Effector memory CD4-positive, alpha-beta T cell (primary cell): ENCODE results near the gene KRTAP20-2.

ENCODE experiments used
- DNase-seq, 3 donors: peaks; one replicate each; pipeline ENCODE4 v3.0.0-alpha.2; 2020
- H3K27ac ChIP-seq: 2 replicates; pipeline ENCODE4 v1.7.0; 2013; ENCODE audit warnings: mild to moderate bottlenecking, low read length, moderate library complexity; ENCODE audit not compliant: insufficient read depth, poor library complexity, severe bottlenecking
- H3K27me3 ChIP-seq: replicated peaks from 2 replicates; pipeline ENCODE4 v1.7.0; 2013; ENCODE audit warnings: mild to moderate bottlenecking, low read length; ENCODE audit not compliant: insufficient read depth, control insufficient read depth, poor library complexity, severe bottlenecking
- H3K36me3 ChIP-seq: 2 replicates; pipeline ENCODE4 v1.7.0; 2013; ENCODE audit warnings: mild to moderate bottlenecking, low read length, moderate library complexity; ENCODE audit not compliant: control insufficient read depth, insufficient read depth
- H3K4me1 ChIP-seq: 2 replicates; pipeline ENCODE4 v1.7.0; 2013; ENCODE audit warnings: low read length, mild to moderate bottlenecking; ENCODE audit not compliant: control insufficient read depth, insufficient read depth, poor library complexity, severe bottlenecking
- H3K4me3 ChIP-seq: 2 replicates; pipeline ENCODE4 v1.7.0; 2013; ENCODE audit warnings: low read length, low read depth, mild to moderate bottlenecking; ENCODE audit not compliant: insufficient read depth, poor library complexity, severe bottlenecking
- H3K9me3 ChIP-seq: 2 replicates; pipeline ENCODE4 v1.7.0; 2013; ENCODE audit warnings: mild to moderate bottlenecking, low read length, moderate library complexity; ENCODE audit not compliant: control insufficient read depth

KRTAP20-2 gene

DNA sequence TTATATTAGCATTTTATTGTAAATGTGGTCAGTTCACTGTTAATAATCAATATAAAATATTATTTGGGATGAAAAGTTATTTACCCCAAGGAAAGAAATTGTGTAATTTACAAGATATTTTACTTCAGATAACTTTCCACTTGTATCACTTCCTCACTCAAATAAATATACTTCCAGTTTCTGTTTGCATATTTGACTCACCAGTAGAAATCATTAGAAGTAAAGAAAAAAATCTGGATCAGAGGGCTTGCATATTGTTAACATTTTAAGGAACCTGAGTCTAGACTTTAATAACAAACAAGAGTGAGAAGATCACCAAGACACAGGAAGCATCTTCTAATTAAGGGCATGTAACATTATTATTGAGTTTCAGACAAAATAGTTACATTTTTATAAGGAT is 14.9 kb upstream of the KRTAP20-2 start:
- H3K9me3 ChIP-seq = no peaks in the 10 kb centered on the region
- H3K27ac ChIP-seq = no peak overlapping the region
- no peak overlapping the region for H3K4me3 ChIP-seq
- no peaks in the 10 kb centered on the region for H3K27me3 ChIP-seq
- DNase-seq = no peak
- no peaks in the 10 kb centered on the region for H3K4me1 ChIP-seq
- no peaks in the 10 kb centered on the region for H3K36me3 ChIP-seq

DNA sequence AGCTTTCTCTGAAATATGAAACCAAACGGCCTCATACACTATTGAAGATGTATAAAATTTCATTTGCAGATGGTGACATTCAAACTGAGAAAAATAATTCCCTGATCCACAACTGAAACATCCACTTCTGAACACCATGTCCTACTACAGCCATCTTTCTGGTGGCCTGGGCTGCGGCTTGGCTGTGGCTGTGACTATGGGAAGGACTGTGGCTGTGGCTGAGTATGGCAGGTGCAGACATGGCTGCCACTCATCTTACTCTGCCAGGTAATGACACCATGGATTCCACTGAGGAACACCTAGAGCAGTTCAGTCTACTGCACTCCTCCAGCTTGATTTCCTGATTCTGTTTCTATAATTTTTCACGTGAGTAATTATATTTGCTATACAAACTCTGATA is 14.5 kb upstream of the KRTAP20-2 start, which contains the start of gene KRTAP20-4:
KRTAP20-4 (plus strand) TSS at position 106 of the 400 bp plus-strand sequence.
- no peak within 1 kb of the TSS for H3K27ac ChIP-seq
- H3K9me3 ChIP-seq = no peaks in the 10 kb centered on the region

DNA sequence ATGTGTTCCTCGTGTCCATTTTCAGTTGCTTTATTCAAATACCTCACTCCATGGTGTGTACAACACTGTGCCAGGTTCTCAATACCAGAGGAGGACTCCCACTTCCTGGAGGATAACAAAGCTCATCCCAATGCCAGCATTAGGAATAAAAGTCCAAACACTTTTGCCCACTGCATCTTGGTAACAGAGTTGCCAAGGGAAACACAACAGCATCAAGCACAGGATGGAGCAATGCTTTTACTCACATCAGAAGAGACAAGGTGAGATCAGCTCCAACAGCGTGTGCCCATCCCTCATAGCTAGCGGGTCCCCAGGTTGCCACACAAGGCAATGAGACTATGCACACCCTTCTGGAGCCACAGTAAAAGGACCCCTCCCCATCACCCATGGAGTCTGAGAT is 11.6 kb upstream of the KRTAP20-2 start:
- H3K4me1 ChIP-seq = no peaks in the 10 kb centered on the region
- no peaks in the 10 kb centered on the region for H3K9me3 ChIP-seq
- no peaks in the 10 kb centered on the region for H3K36me3 ChIP-seq
- no peak overlapping the region for H3K4me3 ChIP-seq
- H3K27ac ChIP-seq = no peak overlapping the region
- no peak for DNase-seq
- H3K27me3 ChIP-seq = no peaks in the 10 kb centered on the region

More for the DNA sequence above, 14.5 kb upstream of the KRTAP20-2 start, which contains the start of gene KRTAP20-4:
- Histone ChIP-seq H3K27me3 (no peaks in the 10 kb centered on the region), H3K4me3 (no peak within 1 kb of the TSS), H3K36me3 (no peaks in the 10 kb centered on the region), H3K4me1 (no peaks in the 10 kb centered on the region)
- no peak for DNase-seq

DNA sequence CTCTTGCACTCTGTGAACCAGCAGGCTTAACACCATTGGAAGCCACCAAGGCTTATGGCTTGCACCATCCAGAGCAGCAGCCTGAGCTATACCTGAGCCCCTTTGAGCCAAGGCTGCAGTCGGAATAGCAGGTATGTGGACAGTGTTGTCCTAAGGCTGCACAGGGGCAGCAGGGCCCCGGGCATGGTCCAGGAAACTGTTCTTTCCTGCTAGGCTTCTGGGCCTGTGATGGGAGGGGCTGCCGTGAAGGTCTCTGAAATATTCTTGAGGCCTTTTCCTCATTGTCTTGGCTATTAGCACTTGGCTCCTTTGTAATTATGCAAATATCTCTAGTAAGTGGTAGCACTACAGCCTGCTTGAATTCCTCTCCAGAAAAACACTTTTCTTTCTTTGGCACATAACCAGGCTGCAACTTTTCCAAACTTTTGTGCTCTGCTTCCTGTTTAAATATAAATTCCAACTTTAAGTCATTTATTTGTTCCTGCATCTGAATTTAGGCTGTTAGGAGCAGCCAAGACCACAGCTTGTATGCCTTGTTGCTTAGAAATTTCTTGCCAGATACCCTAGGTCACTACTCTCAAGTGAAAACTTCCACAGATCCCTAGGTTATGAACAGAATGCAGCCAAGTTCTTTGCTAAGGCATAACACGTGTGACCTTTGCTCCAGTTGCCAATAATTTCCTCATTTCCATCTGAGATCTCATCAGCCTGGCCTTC is 9.4 kb upstream of the KRTAP20-2 start:
- Histone ChIP-seq H3K27me3 (no peaks in the 10 kb centered on the region), H3K36me3 (no peaks in the 10 kb centered on the region), H3K9me3 (no peaks in the 10 kb centered on the region), H3K27ac (no peak overlapping the region), H3K4me1 (no peaks in the 10 kb centered on the region), H3K4me3 (no peak overlapping the region)
- no peak for DNase-seq

DNA sequence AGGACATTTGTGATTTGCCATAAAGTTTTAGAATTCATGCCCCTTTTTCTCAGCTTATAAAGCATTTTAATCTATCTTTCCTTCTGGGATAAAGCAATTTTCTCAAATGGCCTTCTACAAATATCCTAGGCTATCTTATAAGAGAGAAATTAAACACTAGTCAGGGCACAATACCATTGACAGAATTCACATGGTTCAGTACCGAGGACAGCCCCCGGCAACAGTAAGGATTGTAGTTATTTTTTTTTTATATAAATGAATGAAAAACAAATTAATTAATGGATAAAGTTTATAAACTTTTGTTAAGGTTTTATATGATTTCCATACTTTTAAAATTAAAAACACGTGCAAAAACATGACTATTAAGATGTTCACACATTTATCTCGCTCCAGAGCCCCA is 6.9 kb upstream of the KRTAP20-2 start:
- no peak for DNase-seq
- Histone ChIP-seq H3K4me1 (no peaks in the 10 kb centered on the region), H3K4me3 (no peak overlapping the region), H3K27ac (no peak overlapping the region), H3K9me3 (no peaks in the 10 kb centered on the region), H3K36me3 (no peaks in the 10 kb centered on the region), H3K27me3 (no peaks in the 10 kb centered on the region)

DNA sequence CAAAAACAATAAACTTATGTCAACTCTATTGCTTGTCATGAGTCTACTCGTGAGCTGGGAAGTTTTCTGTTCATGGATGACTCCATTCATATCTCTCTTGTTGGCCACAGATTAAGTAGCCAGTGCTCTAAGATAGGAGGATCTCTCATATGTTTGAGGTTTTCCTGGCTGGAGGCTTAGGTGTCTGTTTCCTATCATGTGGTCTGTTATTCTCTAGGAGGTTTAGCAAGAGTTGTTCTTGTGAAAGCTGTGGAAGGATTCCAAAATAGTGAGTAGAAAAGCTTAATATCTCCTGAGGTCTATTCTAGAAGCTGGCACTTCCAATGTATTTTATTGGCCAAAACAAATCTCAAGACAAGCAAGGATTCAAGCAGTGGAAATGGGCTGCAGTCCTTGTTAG is 5.8 kb upstream of the KRTAP20-2 start:
- no peaks in the 10 kb centered on the region for H3K4me1 ChIP-seq
- H3K27ac ChIP-seq = no peak overlapping the region
- no peak overlapping the region for H3K4me3 ChIP-seq

DNA sequence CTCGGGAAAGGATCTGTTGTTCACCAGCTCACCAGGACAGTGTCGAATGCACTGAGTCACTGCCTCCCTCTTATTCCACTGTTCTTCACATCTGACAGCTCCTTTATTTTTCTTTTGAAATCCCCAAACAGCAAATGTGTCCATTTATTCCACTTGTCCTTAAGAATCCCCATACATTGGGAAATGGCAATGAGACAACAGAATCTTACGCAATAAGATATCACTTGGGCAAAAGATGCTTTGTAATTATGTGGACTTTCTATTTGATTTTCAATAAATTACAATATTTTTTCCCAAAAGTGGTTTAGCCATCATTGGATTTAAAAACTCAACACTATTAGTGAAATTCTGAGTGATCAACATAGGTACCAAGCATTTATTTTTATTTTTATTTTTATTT is 3.7 kb downstream of the KRTAP20-2 start:
- Histone ChIP-seq H3K4me1 (no peaks in the 10 kb centered on the region), H3K36me3 (no peaks in the 10 kb centered on the region), H3K27ac (no peak overlapping the region), H3K9me3 (no peaks in the 10 kb centered on the region), H3K4me3 (no peak overlapping the region), H3K27me3 (no peaks in the 10 kb centered on the region)
- DNase-seq = no peak

More for the DNA sequence above, 5.8 kb upstream of the KRTAP20-2 start:
- Histone ChIP-seq H3K36me3 (no peaks in the 10 kb centered on the region), H3K9me3 (no peaks in the 10 kb centered on the region), H3K27me3 (no peaks in the 10 kb centered on the region)
- DNase-seq = no peak

DNA sequence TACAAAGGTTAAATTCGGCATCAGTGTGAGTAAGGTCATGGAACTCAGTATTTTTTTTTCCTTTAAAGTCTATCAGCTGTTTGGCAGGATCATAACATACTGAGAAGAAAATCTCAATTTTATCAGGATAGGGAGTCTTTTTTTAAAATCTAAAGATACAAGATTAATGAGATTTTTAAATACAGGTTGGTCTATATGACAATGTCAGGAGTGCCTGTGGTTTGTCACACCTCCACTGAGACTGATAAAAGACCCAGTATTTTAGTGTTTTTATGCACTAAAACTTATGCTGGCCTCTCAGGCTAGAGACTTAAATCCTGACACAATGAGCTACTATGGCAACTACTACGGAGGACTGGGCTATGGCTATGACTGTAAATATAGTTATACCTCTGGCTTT is 7.6 kb downstream of the KRTAP20-2 start, which contains the start of gene KRTAP20-3:
KRTAP20-3 (plus strand) TSS at position 301 of the 400 bp plus-strand sequence.
- H3K9me3 ChIP-seq = no peaks in the 10 kb centered on the region
- no peaks in the 10 kb centered on the region for H3K4me1 ChIP-seq
- no peak within 1 kb of the TSS for H3K27ac ChIP-seq
- H3K36me3 ChIP-seq = no peaks in the 10 kb centered on the region
- no peak for DNase-seq
- H3K4me3 ChIP-seq = no peak within 1 kb of the TSS
- H3K27me3 ChIP-seq = no peaks in the 10 kb centered on the region

DNA sequence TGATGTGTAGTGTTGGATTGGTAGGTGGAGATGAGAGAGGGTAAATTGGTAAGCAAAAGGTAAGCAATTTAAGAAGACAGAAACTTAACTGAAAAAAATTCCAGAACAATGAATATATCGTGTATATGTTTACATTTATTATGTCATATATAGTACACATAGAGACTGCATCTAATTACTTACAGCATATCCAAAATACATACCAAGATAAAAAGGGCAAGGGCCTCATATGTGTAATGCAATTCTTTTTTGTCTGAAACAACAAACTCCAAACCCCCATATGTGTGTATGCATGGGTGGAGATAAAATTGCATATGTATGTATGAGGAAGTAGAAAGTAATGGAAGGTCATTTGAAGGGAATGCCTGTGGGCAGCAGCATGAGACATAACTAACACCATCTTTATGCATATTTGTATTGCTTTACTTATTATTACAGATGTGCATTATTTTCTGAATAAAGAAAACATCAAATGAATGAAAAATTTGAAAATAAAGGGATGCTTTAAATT is 12.0 kb downstream of the KRTAP20-2 start:
- Histone ChIP-seq H3K27ac (no peak overlapping the region), H3K4me1 (no peaks in the 10 kb centered on the region), H3K27me3 (no peaks in the 10 kb centered on the region), H3K4me3 (no peak overlapping the region), H3K36me3 (no peaks in the 10 kb centered on the region), H3K9me3 (no peaks in the 10 kb centered on the region)
- no peak for DNase-seq

DNA sequence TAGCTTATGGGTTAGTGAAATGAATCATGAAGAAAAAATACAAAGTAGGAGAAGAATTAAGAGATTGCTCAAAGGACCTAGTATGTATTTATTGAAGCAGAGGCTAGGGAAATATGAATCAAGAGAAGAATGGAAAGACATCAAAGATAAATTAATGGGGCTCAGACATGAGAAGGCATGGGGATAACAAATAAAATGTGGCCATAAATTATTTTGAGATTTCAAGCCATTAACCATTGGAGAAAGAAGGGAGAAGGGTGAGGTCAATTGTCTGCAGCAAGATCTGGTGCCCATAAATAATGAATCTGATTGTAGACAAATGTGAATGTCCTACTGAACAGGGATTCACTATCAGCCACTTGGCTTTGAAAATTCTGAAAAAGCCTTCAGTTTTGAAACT is 17.9 kb downstream of the KRTAP20-2 start:
- no peaks in the 10 kb centered on the region for H3K36me3 ChIP-seq
- H3K4me1 ChIP-seq = no peaks in the 10 kb centered on the region
- no peak for DNase-seq
- no peaks in the 10 kb centered on the region for H3K9me3 ChIP-seq
- no peak overlapping the region for H3K4me3 ChIP-seq
- H3K27ac ChIP-seq = no peak overlapping the region
- no peaks in the 10 kb centered on the region for H3K27me3 ChIP-seq
